Subcutaneous adipose tissue (tissue), 4 donors: ENCODE data around the gene CRYBA4. TPM values are rescaled to one million over a fixed set of nuclear protein-coding genes. Genes with fewer than 3 reads are reported as not detected.

ENCODE experiments used
- total RNA-seq, 4 donors: library from RNA; depleted of rRNA; stranded (reverse); fragments of >200 nt; gene quantifications; one replicate each; pipeline ENCODE4 v1.1.0, GENCODE V29; 2016
- TF ChIP-seq, protein P1 (sequence below): fragments of 450-650 bp; IDR thresholded peaks from one replicate; pipeline ENCODE4 v1.5.1; 2016; ENCODE audit warnings: low read depth, mild to moderate bottlenecking, control low read depth, antibody characterized with exemption, moderate library complexity

CRYBA4 gene
- total RNA-seq, 4 donors from 2014 or later = not detected

DNA sequence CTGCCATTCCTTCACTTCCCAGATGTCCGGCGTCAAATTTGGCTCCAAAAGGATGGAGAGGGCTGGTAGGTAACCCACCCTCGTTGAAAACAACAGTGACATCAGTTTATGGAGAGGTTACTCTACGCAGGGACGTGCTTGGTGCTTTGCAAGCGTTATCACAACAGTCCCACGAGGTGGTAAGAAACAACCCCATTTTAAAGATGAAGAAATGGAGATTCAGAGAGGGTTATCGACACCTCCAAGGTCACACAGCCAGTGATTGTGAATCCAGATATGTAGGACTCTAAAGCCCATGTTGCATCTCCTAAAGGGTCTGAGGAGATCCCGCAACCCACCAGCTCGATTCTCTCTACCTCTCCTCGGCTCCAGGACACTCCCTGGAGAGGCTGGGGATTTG is 36.4 kb downstream of the CRYBA4 start:
- TF ChIP-seq, protein P1, sequence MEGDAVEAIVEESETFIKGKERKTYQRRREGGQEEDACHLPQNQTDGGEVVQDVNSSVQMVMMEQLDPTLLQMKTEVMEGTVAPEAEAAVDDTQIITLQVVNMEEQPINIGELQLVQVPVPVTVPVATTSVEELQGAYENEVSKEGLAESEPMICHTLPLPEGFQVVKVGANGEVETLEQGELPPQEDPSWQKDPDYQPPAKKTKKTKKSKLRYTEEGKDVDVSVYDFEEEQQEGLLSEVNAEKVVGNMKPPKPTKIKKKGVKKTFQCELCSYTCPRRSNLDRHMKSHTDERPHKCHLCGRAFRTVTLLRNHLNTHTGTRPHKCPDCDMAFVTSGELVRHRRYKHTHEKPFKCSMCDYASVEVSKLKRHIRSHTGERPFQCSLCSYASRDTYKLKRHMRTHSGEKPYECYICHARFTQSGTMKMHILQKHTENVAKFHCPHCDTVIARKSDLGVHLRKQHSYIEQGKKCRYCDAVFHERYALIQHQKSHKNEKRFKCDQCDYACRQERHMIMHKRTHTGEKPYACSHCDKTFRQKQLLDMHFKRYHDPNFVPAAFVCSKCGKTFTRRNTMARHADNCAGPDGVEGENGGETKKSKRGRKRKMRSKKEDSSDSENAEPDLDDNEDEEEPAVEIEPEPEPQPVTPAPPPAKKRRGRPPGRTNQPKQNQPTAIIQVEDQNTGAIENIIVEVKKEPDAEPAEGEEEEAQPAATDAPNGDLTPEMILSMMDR = no peak

DNA sequence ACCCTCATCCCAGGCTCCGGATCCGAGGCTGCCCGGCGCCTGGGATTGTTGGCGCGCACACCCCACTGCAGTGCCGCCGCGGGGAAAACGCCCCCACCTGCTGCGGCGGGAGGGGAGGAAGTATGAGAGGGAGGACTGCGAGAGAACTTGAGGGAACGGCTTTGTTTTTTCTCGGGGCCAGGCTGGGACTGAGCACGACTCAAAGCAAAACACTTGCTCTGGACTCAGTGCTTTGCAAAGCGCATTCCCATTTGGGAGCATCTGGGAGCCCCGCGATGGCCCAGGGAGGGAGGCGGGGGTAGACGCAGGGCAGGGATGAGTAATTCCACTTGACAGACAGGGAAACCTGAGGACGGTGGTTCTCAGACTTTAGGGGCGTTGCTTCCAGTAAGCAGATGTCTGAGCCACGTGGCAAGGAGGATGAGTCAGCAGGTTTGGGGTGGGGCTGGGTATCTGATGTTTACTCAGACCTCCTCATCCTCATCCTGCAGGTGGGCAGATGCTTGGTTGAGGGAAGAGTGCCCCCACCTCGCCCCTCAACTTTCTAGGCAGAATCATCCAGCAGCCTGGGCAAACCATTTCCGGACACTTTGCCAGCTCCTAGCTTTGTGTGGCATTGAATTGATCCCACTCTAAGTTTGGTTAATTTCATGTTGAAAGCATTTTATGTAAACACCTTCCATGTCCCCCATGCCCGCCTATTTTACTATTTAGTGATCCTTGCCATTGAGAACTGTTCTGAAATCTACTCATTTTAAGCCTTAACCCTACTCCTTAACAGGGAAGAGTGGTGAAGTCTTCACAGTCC is 37.1 kb downstream of the CRYBA4 start:
- TF ChIP-seq, protein P1 = no peak

DNA sequence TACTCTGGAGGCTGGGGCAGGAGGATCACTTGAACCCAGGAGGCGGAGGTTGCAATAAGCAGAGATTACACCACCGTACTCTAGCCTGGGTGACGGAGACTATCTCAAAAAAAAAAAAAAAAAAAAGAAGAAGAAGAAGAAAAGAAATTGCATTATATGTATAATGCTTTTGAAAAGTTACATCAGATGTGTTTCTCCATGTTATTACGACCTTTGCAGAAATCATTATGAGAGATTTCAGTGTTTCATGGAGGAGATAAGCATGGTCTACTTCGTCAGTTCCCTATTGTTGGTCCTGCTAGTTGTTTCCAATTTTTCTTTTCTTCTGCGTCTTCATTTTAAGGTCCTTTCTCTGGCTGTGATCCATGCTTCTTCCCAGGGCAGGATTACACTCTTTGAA is 38.6 kb downstream of the CRYBA4 start:
- TF ChIP-seq, protein P1 = no peak

DNA sequence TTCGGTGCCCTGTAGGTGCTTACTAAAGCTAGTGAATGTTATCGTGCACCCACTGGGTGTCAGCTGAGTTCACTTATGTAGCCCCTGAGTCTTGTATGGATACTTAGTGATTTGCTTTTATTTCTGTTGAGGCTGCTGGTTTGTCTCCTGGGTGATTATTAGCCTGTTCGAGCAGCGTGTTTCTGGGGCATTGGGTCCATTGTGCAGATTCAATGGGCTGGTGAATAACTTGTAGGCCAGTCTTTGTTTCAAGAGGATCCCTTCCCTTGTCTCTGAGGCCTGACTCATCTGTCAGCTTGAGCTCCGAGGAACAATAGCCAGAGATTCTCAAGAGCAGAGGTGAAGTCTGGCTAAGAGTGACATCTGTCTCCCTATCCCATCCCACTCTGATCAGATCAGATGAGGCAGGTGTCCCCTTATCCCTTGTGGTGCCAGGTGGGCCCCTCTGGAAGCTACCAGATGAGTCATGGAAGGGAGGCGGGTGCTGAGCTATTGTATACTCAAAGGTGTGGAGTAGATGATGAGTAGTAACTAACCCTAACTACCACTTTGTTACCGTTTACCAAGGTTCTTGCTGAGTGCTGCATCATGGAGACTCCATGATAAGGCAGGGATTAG is 39.3 kb downstream of the CRYBA4 start:
- TF ChIP-seq, protein P1 = no peak

DNA sequence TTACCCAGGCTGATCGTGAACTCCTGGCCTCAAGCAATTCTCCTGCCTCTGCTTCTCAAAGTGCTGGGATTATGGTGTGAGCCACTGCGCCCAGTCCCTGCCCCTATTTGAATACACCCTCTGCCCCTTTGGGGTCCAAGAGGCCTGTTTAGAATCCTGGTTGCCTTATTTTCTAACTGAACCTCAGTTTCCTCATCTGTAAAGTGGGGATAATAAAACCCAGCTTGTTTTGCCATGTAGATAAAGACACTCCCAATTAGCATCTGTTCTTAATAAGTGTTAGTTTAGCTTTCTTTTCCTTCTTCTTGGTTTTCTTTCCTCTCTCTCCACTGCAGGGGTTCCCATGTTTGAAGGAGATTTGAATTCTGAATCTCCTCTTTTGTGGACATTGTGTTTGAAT is 40.4 kb downstream of the CRYBA4 start:
- TF ChIP-seq, protein P1 = no peak

DNA sequence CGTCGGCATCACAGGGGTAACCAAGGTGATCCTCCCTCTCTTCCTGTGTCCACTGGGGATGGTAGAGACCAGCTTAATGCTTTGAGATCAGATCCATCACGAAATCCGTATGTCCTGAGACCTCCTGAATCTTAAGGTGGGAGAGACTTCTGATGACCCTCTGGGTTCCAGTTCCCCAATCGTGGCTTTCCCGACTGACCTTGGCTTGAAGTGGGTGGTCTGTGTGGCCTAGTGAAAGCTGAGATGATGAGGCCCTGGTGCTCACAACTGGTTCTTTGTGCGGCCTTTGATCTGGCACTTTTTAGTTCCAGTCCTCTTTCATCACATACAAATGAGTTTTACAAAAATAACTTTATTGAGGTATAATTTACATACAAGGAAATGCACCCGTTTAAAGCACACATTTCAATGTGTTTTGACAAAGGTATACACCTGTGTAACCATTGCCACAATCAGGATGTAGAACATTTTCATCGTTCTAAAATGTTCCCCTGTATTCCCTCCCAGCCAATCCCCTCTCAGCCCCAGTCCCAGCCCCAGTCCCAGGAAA is 41.7 kb downstream of the CRYBA4 start:
- TF ChIP-seq, protein P1 = no peak

DNA sequence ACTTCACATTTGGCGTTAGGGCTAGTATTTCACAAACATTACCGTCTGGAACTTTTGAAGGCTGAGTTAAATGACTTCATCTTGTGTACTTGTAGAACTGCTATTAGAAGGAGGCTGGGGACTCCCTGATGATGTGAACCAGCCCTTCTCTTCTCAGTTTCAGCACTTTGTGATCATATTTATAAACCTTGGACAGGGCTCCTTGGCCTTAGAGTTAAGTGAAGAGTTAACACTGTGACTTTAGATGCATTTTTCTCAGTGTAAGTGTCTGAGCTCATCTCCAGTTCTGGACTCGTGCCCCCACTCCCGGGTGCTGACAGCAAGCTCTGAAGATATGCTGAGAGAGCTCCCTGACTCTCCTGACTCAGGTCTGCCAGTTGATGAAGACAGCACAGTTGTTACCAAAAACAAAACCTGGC is 44.1 kb downstream of the CRYBA4 start:
- TF ChIP-seq, protein P1 = no peak
